HG03045 (cell line): ENCODE results near the gene OPCML.

ENCODE experiments used
- ATAC-seq: cut with Tn5 transposase; IDR thresholded peaks from one replicate; pipeline ENCODE4 v1.9.1; 2021; ENCODE audit warnings: mild to moderate bottlenecking, moderate library complexity; ENCODE audit not compliant: unreplicated experiment

Gene OPCML

GRCh38 chr11:132999031-132999430, 533.3 kb downstream of the OPCML start:
- ATAC-seq, result no peak

- ATAC-seq, result no peak
Observed at GRCh38 chr11:132997396-132997795, 534.9 kb downstream of the OPCML start.

DNA sequence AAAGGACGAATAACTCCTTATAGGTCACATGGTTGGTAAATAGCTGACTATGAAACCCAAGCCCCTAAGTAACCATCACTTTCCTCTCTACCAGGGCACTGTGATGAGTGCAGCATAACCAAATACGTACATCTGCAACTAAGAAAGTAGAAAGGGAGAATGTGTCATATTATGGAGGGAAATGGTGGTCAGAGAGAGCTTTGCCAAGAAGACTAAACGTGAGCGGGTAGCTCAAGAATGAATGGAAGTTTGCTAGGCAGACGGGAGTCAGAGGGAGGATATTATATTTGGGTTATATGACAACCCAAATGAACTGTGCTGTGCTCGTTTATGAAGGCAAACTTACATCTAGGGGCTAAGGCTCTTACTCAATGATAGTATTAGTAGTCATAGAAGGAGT, 537.3 kb downstream of the OPCML start:
- ATAC-seq, result no peak

DNA sequence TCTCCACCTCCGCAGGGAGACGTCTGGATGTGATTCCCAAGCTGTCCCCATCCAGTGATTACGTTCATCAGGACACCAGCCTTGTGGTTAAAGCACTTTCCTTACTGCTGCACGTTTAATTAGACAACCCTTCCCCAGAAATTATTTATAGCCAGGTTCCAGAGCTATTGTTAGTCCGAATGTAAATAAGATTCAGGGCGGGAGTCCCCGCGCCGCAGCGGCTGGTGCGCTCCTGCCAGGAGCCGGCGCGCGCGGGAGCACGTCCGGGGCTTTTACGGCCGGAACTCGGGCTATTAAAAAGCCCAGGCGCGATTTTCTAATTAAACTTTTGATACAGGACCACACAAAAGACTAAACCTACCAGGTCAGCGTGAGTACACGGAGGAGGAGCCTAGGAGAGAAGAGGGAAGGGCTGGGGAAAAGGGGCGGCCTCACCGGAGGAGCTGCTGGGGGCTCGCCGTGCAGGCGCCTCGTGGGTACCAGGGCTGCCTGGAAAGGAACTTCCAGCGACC, 538.3 kb downstream of the OPCML start:
- ATAC-seq, result no peak

DNA sequence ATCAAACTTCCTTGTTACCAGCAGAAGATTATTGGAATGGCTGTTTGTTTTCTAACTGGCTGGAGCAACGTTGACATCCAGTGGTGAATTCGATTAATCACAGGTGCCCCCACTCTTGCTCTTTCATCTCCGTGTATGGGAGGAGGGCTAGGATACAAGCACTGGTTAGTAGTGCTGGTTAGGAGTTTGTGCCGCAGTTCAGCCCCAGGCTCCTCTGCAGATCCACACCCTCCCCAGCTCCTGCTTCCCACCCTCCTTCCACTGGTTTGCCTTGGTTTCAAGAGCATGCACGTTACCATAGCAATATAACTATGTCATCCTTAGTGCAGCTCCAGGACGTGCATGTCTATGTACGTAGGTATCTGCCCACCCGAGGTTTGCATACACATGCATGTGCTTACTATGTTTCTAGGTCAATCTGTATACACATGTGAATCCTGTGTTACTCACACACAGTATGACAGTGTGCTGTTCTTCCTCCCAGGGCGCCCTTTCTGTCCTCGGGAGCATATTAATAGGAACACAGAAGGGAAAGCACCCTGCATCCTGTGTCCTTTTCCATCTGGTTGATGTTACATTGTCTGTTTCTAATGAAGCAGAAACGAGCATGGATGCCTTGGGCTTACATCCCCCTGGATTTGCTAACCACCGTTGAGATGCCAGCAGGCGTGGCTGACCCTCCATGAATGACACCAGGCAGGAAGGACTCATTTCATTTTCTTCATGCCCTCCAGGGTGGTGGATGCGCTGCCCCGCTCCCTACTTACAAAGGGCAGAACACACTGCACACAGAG, 539.3 kb downstream of the OPCML start:
- no peak for ATAC-seq

DNA sequence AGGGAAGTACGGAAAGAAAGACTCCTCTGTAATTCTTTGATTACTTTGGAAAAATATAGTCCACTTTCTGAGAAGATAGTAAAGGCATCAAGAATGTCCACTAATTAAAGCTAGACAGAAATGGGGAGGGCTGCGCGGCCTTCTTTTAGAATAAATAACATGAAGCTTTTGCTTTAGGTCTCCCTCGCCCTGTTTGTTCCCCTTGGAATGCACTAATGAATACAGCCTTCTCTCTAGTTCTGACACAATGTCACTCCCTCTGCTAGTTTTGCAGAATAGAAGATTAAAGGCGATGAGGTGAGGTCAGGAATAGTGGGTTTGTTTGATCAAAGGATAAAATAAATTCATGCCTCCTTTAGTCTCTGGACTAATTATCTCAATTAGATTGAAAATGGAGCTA, 543.9 kb downstream of the OPCML start:
- ATAC-seq, result no peak

GRCh38 chr11:132987936-132988335, 544.4 kb downstream of the OPCML start:
- ATAC-seq, result no peak

DNA sequence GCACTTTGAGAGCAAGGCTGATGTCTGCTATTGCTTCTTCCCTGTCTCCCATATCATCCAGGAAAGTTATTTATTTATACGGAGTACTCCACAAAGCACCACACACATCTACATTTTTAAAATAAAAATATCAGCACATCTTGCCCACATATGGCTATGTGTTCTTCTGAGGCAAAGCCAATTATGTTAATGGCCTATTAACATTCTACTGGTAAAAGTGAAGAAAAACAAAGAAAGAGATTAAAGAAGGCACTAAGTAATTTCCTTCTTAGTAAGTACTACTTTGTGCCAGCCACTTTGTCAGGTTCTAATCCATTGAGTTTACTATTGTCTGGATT, 548.7 kb downstream of the OPCML start:
- ATAC-seq, result no peak

- no peak for ATAC-seq
Observed at GRCh38 chr11:132982772-132983640, 549.3 kb downstream of the OPCML start.

- no peak for ATAC-seq
Observed at GRCh38 chr11:132981131-132981956, 551.0 kb downstream of the OPCML start.

DNA sequence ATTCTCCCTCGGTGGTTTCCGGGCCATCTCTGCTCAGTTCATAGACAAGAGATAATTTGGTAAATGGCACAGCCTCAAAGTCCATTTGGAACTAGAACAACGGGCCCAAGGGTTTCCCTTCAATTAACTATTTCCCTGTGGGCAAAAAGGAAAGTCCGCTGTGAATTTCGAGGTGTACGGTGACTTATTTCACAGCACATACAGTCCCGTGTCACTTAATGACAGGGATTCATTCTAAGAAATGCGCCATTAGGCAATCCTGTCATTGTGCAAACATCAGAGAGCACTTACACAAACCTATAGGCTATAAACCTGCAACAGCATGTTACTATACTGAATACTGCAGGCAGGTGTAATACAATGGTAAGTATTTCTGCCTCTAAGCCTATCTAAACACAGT, 551.6 kb downstream of the OPCML start:
- no peak for ATAC-seq

DNA sequence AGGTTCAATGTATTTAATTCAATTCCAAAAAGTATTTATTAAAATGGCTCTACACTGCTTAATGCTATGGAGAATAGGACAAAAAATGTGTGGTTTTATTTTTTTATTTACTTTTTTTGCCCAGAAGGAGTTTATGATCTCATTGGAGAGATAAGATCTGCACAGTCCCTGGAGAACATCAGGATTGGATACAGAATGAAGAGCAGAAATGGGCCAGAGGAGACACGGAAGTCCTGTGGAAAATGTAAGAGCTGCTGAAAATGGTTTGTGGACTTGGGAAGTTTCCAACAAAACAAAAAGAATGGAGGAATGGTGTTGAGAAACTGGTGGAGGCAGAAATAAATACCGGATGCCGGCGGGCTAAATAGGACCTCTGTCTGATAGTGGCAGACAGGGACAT, 554.6 kb downstream of the OPCML start:
- no peak for ATAC-seq

DNA sequence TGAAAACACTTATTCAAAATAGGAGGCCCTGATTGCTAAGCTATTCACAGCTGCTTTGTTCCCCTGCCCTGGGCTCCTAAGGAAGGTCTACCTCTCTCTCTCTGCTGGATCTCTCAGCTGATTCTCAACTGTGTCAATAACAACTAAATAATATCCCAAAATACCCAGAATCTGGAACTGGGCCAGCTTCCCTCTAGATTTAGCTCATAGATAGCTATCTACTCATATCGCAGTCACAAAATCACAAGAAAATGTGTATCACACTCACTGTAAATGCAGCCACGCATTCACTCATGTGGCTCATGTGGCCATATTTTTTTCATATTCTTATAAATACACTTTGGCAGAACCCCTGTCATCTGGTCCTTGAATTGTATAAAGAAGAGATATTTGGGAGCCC, 555.1 kb downstream of the OPCML start:
- no peak for ATAC-seq

GRCh38 chr11:132976115-132976514, 556.2 kb downstream of the OPCML start:
- ATAC-seq, result no peak

DNA sequence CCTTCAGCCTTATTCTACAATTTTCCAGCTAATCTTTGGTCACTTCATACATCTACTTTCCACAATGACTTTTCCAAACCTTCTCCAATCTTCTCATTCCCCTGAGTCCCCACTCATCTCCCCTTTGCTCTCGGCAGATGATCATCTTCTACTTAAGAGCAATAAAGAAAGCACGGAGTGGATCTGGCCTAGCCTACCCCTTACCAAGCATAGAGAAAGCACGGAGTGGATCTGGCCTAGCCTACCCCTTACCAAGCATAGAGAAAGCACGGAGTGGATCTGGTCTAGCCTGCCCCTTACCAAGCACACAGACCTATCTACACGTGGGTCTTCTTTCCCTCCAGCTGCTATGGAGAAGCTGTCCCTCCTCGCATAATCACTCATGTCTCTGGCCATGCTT, 558.6 kb downstream of the OPCML start:
- ATAC-seq, result no peak

- ATAC-seq, result no peak
Observed at GRCh38 chr11:132972565-132972964, 559.7 kb downstream of the OPCML start.

DNA sequence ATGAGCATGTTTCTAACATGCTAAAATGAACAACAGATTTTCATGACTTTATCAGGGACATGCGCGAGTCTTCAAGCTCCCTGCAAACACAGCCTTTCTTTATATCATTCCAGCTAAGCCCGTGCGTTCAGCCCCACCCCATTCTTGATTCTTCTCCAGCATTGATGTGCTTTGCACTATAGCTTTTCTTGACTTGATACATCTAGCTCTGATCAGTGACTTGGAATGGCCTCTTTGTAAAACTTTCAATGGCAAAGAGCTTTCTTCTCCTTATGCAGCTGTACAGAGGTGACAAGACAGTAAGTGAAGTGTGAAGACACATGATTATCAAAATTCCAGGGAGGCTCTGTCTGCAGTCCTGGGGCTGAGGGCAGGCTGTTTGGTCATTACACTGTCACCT, 561.0 kb downstream of the OPCML start:
- no peak for ATAC-seq

DNA sequence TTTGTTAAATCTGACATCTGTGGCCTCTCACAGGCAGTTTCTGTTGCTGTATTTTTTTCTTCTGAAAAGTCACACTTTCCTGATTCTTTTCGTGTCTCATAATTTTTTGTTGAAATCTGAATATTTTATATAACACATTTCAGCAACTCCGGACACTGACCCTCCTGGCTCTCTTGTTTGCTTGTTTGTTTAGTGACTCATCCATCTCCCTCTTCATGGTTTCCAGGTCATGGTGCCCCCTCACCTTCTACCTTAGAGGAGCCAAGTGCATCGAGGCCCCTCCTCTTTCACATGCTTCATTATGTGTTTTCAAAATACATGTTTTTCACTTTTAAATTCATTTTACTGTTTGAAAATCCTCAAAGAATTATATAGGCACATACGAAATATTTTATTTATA, 562.4 kb downstream of the OPCML start:
- no peak for ATAC-seq

DNA sequence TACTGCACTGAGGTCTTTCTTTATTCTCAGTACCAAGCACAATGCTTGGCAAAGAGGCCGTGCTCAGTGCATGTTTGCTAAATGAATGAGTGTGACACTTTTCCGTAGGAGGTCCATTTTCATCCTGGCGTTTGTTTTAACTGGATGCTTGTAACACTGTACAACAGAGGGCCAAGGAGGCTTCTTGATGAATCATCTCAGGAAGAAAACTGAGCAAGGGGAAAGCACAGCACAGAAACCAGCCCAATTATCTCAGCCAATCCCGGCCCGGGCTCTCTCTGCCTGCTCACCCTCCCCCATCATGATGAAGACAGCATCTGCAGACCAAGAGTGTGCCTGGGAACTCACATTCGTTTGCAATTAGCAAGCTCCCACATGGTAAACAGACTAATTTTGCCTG, 570.3 kb downstream of the OPCML start:
- no peak for ATAC-seq

- ATAC-seq, result no peak
Observed at GRCh38 chr11:132961453-132961852, 570.8 kb downstream of the OPCML start.
